ENCODE measurements around the gene SHC2.

GRCh38 chr19:389255-389934, 71.4 kb downstream of the SHC2 start:
- TF ChIP-seq CTCF (optimal IDR thresholded peaks at IDR 0.05 in 1 of 3, IDR thresholded peaks at IDR 0.05 in 1 of 3, conservative IDR thresholded peaks at IDR 0.05 in 1 of 3; ENCODE audit: extremely low read depth in 1 of 3, insufficient read depth in 2 of 3, low read length in 3 of 3) (peak in 1 of 3 experiments; percentile 15), EZH2 (IDR thresholded peaks at IDR 0.05; ENCODE audit: low read length) (no peak)
